ENCODE data around the gene IQGAP3.

IQGAP3 gene

DNA sequence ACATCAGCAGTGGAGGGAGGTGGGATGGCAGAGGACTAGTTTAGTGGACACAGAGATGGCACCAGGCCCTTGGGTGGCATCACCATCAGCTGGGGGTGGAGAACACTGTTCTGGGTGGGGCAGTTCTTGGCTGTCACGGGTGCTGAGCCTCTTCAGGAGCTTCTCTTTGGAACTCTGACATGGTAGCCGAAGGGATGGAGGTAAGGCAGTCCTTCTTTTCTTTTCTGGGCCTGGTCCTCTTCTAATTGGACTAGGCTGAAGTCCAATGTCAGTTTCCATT lies 63.5 kb downstream of the IQGAP3 start:
- no peak for DNase-seq

DNA sequence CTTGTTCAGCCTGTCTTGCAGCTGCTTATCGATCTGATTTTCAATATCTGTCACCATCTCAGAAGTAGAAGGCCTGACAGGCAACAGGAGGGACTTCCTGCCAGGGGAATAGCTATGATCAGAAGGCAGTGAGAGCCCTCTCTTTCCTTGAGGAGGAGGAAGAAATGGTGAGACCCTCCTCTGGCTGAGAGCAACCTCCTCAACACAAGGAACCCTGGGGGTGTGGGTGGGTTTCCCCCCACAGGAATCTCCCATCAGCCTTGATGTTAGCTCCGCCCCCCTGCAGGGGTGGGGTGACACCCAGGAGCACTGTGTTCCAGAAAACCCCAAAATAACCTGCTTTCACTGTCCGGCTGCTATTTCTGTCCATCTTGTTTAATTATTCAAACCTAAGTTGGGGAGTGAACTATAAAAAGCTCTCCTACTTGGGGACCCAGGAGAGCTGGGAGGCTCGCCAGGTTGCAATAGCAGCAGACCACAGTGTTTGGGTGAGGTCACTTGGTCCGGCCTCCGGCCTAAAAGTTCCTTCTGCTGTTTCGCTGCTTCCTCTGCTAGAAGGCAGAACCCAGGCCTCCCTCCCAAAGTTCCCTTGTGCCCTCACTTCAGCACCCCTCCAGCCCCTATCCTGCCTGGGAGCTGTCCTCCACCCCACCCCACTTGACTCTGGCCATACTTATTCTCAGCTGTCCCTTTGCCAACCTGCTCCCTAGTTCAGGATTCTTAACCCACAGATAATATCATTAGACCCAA lies 64.0 kb downstream of the IQGAP3 start:
- no peak for DNase-seq

GRCh38 chr1:156506450-156506849 lies 65.9 kb downstream of the IQGAP3 start:
- no peak for DNase-seq

DNA sequence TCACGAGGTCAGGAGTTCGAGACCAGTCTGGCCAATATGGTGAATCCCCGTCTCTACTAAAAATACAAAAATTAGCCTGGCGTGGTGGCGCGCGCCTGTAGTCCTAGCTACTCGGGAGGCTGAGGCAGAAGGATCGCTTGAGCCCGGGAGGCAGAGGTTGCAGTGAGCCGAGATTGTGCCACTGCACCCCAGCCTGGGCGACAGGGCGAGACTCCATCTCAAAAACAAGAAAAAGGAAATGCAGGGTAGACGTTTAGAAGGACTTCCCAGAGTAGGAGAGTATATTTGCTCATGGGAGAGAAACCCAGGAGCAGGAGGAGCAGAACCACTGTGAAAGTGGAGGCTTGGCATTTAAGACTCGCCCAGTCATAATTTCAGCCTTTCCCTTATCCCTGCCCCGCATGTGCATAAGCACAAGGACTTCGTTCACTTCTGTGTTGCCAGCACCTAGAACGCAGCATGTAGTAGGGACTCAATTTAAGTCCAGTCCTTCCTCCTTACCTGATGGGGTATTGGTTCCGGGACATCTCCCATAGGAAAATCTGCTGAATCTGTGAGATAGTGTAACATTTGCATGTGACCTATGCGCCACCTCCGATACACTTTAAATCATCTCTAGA lies 66.6 kb downstream of the IQGAP3 start:
- no peak for DNase-seq

DNA sequence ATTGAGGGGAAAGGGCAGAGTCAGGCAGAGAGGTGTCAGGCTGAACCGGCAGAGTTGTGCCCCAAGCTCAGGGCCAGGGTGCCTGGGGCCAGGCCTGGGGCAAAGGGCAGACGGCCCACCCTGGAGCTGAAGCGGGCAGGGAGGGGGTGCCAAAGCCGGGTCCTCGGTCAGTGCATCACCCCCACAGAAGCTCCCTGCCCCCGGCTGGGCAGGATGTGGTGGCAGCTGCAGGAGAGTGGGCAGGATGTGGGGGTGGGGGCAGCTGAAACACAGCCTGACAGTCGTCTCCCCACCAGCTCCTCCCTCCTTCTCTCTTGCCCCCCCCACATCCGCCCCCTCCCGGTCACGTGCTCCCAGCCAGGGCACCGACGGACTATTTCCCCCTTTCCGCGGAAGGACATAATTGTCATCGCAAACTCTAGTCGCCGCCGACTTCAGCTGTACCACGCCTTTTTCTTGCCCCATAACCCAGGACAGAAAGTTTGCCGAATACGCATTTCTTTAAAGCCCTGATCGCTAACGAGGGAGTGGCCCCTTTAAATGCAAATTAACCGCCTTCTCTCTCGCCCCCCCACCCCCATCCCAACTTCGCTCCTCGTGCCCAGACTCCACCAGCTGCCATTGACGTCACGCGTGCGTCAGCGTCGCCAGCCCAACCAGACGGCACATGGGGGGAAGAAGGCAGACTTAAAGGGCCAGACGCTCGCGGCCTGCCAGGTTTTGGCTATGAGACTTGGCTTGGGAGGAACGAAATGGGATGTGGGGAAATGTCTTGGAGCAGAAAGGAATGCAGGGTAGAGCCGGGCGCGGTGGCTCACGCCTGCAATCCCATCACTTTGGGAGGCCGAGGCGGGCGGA lies 67.3 kb downstream of the IQGAP3 start:
- peak; percentile 99 for DNase-seq

- peak; percentile 89 for DNase-seq
Observed at GRCh38 chr1:156504438-156504813, 67.9 kb downstream of the IQGAP3 start.

DNA sequence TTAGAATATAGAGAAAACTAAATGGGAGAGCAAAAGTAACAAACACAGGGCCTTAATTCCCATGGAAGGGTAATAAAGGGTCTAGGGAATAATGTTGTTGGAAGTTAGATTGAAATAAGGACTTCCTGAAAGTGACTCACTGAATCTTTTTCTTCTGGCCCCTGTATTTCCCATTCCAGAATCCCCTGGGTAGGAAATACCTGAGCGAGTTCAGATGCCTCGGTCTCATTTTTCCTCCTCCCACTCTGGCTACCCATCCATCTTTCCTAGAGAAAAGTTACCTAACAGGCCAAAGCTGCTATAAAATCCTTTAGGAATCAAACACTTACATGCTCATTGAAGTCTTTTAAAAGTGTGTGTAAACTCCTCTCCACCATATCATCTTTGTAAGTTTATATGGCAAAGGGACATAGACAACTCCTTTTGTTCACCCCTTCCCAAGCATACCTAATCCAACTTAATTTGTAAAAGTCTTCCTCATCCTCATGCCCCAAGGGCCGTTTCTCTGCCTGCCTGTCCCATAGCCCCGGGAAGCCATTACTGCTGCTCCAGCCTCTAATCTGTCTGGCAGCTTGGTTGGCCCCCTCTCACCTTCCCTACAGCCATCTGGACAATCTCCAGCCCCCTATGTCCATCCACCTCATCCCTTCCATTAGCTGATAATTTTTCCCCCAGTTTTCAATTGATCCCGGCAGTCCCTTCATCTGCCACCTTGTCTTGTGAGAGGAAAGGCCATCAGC lies 68.5 kb downstream of the IQGAP3 start:
- no peak for DNase-seq

DNA sequence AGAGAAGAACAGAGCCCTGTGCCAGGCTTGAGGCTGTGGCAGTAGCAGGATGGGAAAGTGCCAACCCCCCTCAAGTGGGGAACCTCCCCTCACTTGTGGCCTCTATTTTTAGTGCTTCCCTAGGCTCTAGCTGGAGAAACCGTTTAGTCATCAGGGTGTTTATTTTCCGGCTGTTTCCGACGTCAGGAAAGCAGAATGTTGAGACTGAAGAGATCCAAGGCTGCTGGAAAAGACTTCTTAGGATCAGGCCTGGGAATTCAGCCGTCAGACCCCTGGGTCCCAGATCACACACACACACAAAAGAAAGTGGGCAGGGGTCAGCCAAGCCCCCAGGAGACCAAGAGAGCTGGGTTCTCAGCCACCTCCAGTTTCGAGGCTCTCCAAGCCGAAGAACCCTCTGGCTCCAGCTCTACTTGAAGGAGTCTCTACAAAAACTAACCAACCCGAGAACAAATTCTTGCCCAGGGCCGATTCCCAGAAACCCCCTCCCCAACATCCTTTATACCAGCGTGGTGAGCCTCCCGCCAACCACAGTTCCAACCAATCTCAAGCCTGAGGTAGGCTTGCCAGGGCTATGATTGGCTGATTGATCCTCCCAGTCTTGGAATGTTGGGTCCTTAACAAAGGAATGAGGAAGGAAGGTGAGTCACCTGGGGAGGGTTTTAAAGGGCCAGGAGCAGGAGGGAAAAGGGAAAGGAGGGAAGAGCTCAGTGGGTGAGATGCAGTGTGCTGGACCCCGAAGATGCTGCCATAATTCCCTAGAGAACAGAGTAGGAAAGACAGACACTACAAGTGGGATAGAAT lies 69.3 kb downstream of the IQGAP3 start:
- DNase-seq: peak; percentile 83

DNA sequence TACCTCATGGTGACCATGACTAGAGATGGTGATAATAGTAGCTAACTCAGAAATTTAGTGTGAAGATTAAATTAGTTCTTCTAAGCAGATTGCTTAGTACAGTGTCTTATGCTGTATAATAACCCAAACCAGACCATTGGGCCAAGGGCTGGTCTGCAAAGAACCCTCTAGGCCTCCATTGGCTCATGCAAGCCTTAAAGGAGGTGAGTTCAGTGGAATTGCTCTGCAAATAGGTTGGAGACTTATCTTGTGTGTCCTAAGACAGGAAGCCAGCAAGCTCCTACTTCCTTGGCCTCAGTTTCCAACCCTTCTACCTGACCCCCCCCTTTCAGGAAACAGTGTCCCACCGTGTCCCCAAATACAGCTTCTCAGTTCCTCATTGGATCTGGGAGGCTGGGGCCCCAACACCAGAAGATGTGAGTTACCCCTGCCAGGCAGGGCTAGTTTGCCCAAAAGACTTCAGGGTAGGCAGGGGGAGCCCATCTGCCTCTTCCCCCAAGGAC lies 69.9 kb downstream of the IQGAP3 start:
- no peak for DNase-seq

DNA sequence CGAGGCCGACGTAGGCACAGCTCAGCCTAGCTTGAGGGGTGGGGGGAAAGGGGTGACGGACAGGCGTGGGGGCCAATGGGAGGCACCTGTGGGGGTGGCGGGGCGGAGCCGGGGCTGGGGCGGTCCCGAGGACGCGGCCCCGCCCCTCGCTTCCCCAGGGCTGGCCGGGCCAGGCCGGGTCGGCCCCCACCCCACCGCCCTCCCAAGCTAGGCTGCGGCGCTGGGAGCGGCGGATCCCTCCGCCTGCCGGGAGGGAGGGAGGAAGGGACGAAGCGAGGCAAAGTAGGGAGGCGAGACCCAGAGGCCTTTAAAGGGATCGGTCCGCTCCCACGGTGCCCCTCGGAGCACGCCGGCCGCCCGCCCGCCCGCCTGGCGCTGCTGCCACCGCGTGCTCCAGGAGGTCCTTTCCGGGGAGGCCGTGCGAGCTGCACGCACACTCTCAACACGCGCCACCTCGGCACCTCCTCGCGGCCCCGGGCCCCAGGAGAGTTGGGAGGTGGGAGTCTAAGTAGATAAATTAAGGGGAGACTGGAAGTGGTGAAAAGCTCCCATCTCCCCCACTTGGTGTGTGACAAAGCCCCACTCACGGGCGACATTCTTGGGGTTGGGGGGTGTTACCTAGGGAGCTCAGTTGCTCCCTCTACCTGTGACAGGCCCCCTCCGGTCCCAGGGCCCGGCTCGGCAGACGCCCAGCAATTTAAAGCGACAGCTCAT lies 71.4 kb downstream of the IQGAP3 start:
- DNase-seq: peak; percentile 91

GRCh38 chr1:156500543-156500792 lies 71.9 kb downstream of the IQGAP3 start, which contains the start of gene MEF2D:
Gene MEF2D (minus strand): TSS chr1:156500775. CDS start chr1:156483292, 17,483 bp downstream.
- no peak for DNase-seq

GRCh38 chr1:156499842-156500542 lies 72.4 kb downstream of the IQGAP3 start:
- no peak for DNase-seq

GRCh38 chr1:156499194-156499841 lies 73.0 kb downstream of the IQGAP3 start:
- DNase-seq: no peak

DNA sequence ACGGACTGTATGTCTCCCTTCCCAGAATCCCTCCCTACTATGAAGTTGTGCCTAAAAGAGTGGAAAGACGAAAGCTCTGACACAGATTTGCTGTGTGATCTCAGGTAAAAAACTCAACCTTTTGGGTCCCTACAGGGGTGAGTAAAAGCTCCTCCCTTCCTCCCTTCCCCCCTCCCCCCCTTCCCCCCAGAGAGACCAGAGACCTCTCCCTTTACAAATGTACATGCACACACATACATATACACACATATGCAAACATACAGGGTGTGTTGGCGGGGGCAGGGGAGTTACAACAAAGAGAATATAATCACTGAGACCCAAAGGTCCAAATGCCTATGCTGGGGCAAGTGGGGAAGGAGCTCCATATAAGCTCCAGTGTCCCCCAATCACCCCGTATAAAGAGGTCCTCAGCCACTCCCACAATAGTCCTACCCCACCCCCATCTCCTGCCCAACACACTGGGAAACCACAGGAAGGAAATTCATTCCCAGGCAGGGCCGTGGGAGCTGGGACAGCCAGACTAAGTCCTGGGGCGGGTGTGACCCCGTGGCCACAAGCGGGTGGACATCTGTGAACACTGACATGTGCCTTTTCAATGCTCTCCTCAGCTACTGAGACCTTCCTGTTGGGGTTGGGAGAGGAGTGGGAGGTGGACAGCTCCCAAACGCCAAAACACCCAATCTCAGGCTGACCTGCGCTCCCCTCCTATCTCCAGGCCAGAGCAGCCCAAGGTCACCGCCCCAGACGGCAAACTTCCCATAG lies 73.8 kb downstream of the IQGAP3 start:
- no peak for DNase-seq

DNA sequence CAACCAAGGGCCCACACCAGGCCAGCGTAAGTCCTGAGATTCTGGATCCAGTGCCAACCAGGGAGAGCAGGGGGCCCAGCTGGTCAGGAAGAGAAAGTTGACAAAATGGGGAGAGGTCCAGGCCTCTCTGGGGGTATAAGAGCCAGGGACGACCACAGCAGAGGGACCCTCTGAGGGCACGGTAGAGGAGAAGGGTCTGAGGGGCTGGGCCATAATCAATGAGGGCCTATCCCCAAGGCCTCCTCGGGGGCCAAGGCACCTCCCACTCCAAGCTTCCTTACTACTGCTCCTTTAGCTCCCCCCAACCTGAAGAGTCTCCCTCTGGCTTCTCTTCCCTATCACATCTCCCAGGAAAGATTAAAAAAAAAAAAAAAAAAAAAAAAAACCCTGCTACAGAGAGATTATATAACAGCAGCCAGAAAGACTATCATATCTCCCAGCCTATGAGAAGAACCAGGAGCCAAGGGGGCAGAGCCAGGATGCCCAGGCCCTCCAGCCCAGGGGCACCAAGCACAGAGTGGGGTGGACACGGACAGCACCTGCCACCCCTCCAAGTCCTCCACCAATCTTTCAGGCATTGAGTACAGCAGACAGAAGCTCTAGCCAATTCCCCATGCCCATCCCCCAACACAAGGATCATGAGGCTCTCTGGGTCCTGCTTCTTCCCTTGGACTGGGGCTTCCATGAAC lies 74.5 kb downstream of the IQGAP3 start:
- DNase-seq: no peak

GRCh38 chr1:156497078-156497742 lies 75.2 kb downstream of the IQGAP3 start:
- DNase-seq: no peak

- DNase-seq: no peak
Observed at GRCh38 chr1:156496211-156496761, 76.1 kb downstream of the IQGAP3 start.
